Stimulated activated CD4-positive, alpha-beta T cell treated with anti-CD3 and anti-CD28 coated beads, Interleukin-1b, Interleukin-23, amount 100 ng/mL, for 1 hour (primary cell): ENCODE measurements around the gene KCNJ13.
"Not testable (repeated sequence)": the region's sequence is repeated elsewhere in the genome, so short reads cannot be mapped to it uniquely, and the experiment has no call there.

Source experiments
- DNase-seq, 2 donors: peaks; one replicate each; pipeline ENCODE4 v3.0.0-alpha.2; 2020; ENCODE audit warnings: low read depth in 2 of 2

The KCNJ13 gene

GRCh38 chr2:232767866-232768265 is 8.5 kb downstream of the KCNJ13 start:
- DNase-seq, result no peak

- DNase-seq, result peak in 1 of 2 donors; percentile 4
Measured at GRCh38 chr2:232761301-232761907, 15.0 kb downstream of the KCNJ13 start.

GRCh38 chr2:232757905-232758304 is 18.5 kb downstream of the KCNJ13 start:
- DNase-seq, result no peak

GRCh38 chr2:232750135-232750671 is 26.2 kb downstream of the KCNJ13 start:
- no peak for DNase-seq

- DNase-seq, result no peak
Measured at GRCh38 chr2:232749331-232749730, 27.0 kb downstream of the KCNJ13 start.

GRCh38 chr2:232748038-232748437 is 28.3 kb downstream of the KCNJ13 start:
- DNase-seq, result no peak

GRCh38 chr2:232744963-232745362 is 31.4 kb downstream of the KCNJ13 start:
- DNase-seq, result no peak

- no peak for DNase-seq
Measured at GRCh38 chr2:232741972-232742371, 34.4 kb downstream of the KCNJ13 start.

- no peak for DNase-seq
Measured at GRCh38 chr2:232741294-232741693, 35.1 kb downstream of the KCNJ13 start.

- DNase-seq, result no peak
Measured at GRCh38 chr2:232731470-232731869, 44.9 kb downstream of the KCNJ13 start.

- DNase-seq, result no peak
Measured at GRCh38 chr2:232728785-232729184, 47.6 kb downstream of the KCNJ13 start.

- DNase-seq, result no peak
Measured at GRCh38 chr2:232723027-232723426, 53.3 kb downstream of the KCNJ13 start.

GRCh38 chr2:232721882-232722281 is 54.5 kb downstream of the KCNJ13 start:
- DNase-seq, result no peak

- no peak for DNase-seq
Measured at GRCh38 chr2:232721261-232721660, 55.1 kb downstream of the KCNJ13 start.

GRCh38 chr2:232720056-232720455 is 56.3 kb downstream of the KCNJ13 start:
- not testable (repeated sequence) for DNase-seq
